HepG2 (cell line): ENCODE measurements around the gene ZNF548. TPM values are rescaled to one million over a fixed set of nuclear protein-coding genes. Genes with fewer than 3 reads are reported as not detected.
A peak's percentile ranks its signal among the peaks of the same experiment; 100 is the strongest.

Experiments used
- ASH2L ChIP-seq: fragments of 300-600, 200-600 bp; sonication (generic); IDR thresholded peaks from 2 replicates; pipeline ENCODE4 v1.7.0; 2017; ENCODE audit warnings: low read depth, mild to moderate bottlenecking, moderate library complexity, mixed read lengths, low read length; ENCODE audit not compliant: insufficient read length
- CEBPB ChIP-seq: IDR thresholded peaks from 2 replicates; pipeline ENCODE4 v1.6.1; 2011; ENCODE audit warnings: low read depth, low read length, improper control_type of control experiment, borderline replicate concordance
- CHD2 ChIP-seq: IDR thresholded peaks from 2 replicates; pipeline ENCODE4 v1.6.1; 2011; ENCODE audit warnings: low read depth, low read length, improper control_type of control experiment
- GTF3A ChIP-seq: sonication (generic); formaldehyde crosslinking; conservative IDR thresholded peaks from 2 replicates; pipeline ENCODE4 v1.4.0; 2020; ENCODE audit warnings: mild to moderate bottlenecking, missing genetic modification reagents
- KDM5B ChIP-seq: sonication (generic); formaldehyde crosslinking; IDR thresholded peaks from 2 replicates; pipeline ENCODE4 v1.4.0; 2020; ENCODE audit warnings: missing genetic modification reagents, mild to moderate bottlenecking, borderline replicate concordance
- MAZ ChIP-seq, 2 experiments: sonication (generic) in 1 of 2; formaldehyde crosslinking in 1 of 2; IDR thresholded peaks; 2 replicates each; pipeline versions ENCODE4 v1.5.0 to v1.6.1; 2012 to 2020; ENCODE audit warnings: low read depth in 2 of 2, mild to moderate bottlenecking in 2 of 2, borderline replicate concordance in 1 of 2, improper control_type of control experiment in 1 of 2, low read length in 1 of 2, missing genetic modification reagents in 1 of 2, moderate library complexity in 1 of 2
- PHF20 ChIP-seq: sonication (generic); formaldehyde crosslinking; IDR thresholded peaks from 2 replicates; pipeline ENCODE4 v1.5.0; 2020; ENCODE audit warnings: mild to moderate bottlenecking, missing genetic modification reagents
- POLR2A ChIP-seq, 2 experiments: IDR thresholded peaks; 2 replicates each; pipeline ENCODE4 v1.6.1; 2011; ENCODE audit warnings: low read depth in 2 of 2, low read length in 2 of 2, mild to moderate bottlenecking in 1 of 2, moderate library complexity in 1 of 2; ENCODE audit not compliant: insufficient read depth in 1 of 2
- SP5 ChIP-seq: IDR thresholded peaks from 2 replicates; pipeline ENCODE4 v1.6.1; 2016; ENCODE audit warnings: low read depth, borderline replicate concordance
- SUZ12 ChIP-seq: fragments of 150-350 bp; IDR thresholded peaks from 2 replicates; pipeline ENCODE4 v1.6.1; 2014; ENCODE audit warnings: low read depth, low read length
- TAF15 ChIP-seq: fragments of 200-400 bp; formaldehyde crosslinking; IDR thresholded peaks from one replicate; pipeline ENCODE4 v1.6.1; 2018; ENCODE audit warnings: mild to moderate bottlenecking, low read depth, low read length; ENCODE audit not compliant: poor library complexity, severe bottlenecking
- YEATS2 ChIP-seq: sonication (generic); formaldehyde crosslinking; IDR thresholded peaks from 2 replicates; pipeline ENCODE4 v1.4.0; 2020; ENCODE audit warnings: missing genetic modification reagents, borderline replicate concordance
- ZNF136 ChIP-seq: sonication (generic); formaldehyde crosslinking; IDR thresholded peaks from 2 replicates; pipeline ENCODE4 v1.8.1; 2022; ENCODE audit warnings: low read depth, mild to moderate bottlenecking, moderate library complexity, missing genetic modification reagents
- ZNF20 ChIP-seq: sonication (generic); formaldehyde crosslinking; IDR thresholded peaks from 2 replicates; pipeline ENCODE4 v1.4.0; 2020; ENCODE audit warnings: mild to moderate bottlenecking, moderate library complexity, missing genetic modification reagents
- ZNF431 ChIP-seq: sonication (generic); formaldehyde crosslinking; IDR thresholded peaks from 2 replicates; pipeline ENCODE4 v1.9.0; 2022; ENCODE audit warnings: missing genetic modification reagents, low read depth, mild to moderate bottlenecking, borderline replicate concordance
- ZZZ3 ChIP-seq: sonication (generic); formaldehyde crosslinking; IDR thresholded peaks from 2 replicates; pipeline ENCODE4 v1.4.0; 2020; ENCODE audit warnings: missing genetic modification reagents, mild to moderate bottlenecking, borderline replicate concordance
- polyA plus RNA-seq, 8 experiments: library from polyadenylated mRNA; depleted of rRNA in 3 of 8; stranded (reverse) in 7 of 8; unstranded in 1 of 8; fragments of >200 nt; fragmentation: Illumina TruSeq in 4 of 8; extraction: Trizol in 4 of 8; gene quantifications; 2 replicates each; pipeline versions ENCODE4 v1.2.1 to v1.2.3, GENCODE V29; 2011 to 2016; ENCODE audit warnings: low read depth in 4 of 8, missing spikeins in 1 of 8, mixed read lengths in 1 of 8; ENCODE audit not compliant: insufficient read depth in 1 of 8
- total RNA-seq, 5 experiments: library from RNA; depleted of rRNA; stranded (reverse); fragments of >200 nt; fragmentation: Illumina TruSeq; extraction: Trizol; gene quantifications; 2 replicates each; pipeline ENCODE4 v1.2.3, GENCODE V29; 2016; ENCODE audit warnings: low read depth in 1 of 5
- TF ChIP-seq, protein P1 (sequence below): sonication (generic); formaldehyde crosslinking; conservative IDR thresholded peaks from 2 replicates; pipeline ENCODE4 v1.4.0; 2020; ENCODE audit warnings: missing genetic modification reagents
- TF ChIP-seq, protein P2 (sequence below): sonication (generic); formaldehyde crosslinking; IDR thresholded peaks from 2 replicates; pipeline ENCODE4 v1.4.0; 2020; ENCODE audit warnings: low read depth, mild to moderate bottlenecking, missing genetic modification reagents
- TF ChIP-seq, protein P3 (sequence below): IDR thresholded peaks from 2 replicates; pipeline ENCODE4 v1.6.1; 2016; ENCODE audit warnings: control low read depth
- TF ChIP-seq, protein P4 (sequence below): sonication (generic); formaldehyde crosslinking; IDR thresholded peaks from 2 replicates; pipeline ENCODE4 v1.4.0; 2020; ENCODE audit warnings: missing genetic modification reagents
- TF ChIP-seq, protein P5 (sequence below): sonication (generic); formaldehyde crosslinking; IDR thresholded peaks from 2 replicates; pipeline ENCODE4 v1.5.0; 2020; ENCODE audit warnings: mild to moderate bottlenecking, missing genetic modification reagents

Gene ZNF548
- total and polyA plus RNA-seq, 2 of the 13 experiments (the other 11 are each of a cell fraction or from before 2014, with no cell fraction given): 19.6 to 24.9 TPM

DNA sequence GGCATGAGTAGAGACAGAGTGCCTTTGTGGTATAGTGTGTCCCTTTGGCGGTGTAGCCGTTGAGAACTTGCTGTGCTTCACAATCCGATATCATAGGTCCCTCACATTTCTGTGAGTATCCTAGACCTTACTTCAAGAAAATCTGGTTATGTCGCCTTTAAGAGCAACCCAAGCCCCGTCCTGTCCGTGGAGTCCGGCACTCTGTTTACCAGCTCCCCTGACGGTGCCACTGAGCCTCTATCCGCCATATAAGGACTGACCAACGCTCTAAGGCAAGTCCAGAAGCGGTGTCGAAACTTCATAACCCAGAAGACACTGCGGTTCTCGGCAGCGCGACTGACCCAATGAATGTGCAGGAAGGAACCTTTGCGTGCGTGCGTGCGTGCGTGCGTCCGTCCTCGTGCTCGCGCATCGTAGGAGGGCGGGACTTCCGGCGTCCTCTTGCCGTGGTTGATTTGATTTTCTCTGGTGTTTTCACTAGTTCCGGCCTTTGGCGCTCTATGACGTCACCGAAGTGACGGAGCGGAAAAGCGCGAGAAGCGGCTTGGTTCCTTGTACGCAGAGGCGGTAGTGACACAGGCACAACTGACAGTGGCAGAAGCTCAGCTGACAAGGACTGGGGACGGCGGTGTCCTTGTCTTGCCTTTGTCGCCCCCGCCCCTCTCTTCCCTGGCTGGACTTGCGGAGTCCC lies 26.5 kb upstream of the ZNF548 start, which contains the start of the genes TRAPPC2B and ZNF547 (continued):
- TF ChIP-seq ZNF136 (CRISPR knock-in tag): peak; percentile 80; the same call in 1 of the 2 replicates
- TF ChIP-seq TAF15: no peak
- TF ChIP-seq, protein P1, sequence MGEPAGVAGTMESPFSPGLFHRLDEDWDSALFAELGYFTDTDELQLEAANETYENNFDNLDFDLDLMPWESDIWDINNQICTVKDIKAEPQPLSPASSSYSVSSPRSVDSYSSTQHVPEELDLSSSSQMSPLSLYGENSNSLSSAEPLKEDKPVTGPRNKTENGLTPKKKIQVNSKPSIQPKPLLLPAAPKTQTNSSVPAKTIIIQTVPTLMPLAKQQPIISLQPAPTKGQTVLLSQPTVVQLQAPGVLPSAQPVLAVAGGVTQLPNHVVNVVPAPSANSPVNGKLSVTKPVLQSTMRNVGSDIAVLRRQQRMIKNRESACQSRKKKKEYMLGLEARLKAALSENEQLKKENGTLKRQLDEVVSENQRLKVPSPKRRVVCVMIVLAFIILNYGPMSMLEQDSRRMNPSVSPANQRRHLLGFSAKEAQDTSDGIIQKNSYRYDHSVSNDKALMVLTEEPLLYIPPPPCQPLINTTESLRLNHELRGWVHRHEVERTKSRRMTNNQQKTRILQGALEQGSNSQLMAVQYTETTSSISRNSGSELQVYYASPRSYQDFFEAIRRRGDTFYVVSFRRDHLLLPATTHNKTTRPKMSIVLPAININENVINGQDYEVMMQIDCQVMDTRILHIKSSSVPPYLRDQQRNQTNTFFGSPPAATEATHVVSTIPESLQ: 0 out of 2 replicates have a peak, but pooled peaks have one; percentile 48
- peak; percentile 81 to 94 for TF ChIP-seq POLR2A (IDR thresholded peaks at IDR 0.05; ENCODE audit: insufficient read depth in 1 of 2, low read depth in 2 of 2, low read length in 2 of 2)
- TF ChIP-seq GTF3A: no peak
- TF ChIP-seq, protein P2, sequence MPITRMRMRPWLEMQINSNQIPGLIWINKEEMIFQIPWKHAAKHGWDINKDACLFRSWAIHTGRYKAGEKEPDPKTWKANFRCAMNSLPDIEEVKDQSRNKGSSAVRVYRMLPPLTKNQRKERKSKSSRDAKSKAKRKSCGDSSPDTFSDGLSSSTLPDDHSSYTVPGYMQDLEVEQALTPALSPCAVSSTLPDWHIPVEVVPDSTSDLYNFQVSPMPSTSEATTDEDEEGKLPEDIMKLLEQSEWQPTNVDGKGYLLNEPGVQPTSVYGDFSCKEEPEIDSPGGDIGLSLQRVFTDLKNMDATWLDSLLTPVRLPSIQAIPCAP (CRISPR knock-in tag): no peak
- peak; percentile 86 for TF ChIP-seq CHD2
- TF ChIP-seq YEATS2 (CRISPR knock-in tag): peak; percentile 98
- TF ChIP-seq CEBPB: peak; percentile 89
- TF ChIP-seq, protein P3, sequence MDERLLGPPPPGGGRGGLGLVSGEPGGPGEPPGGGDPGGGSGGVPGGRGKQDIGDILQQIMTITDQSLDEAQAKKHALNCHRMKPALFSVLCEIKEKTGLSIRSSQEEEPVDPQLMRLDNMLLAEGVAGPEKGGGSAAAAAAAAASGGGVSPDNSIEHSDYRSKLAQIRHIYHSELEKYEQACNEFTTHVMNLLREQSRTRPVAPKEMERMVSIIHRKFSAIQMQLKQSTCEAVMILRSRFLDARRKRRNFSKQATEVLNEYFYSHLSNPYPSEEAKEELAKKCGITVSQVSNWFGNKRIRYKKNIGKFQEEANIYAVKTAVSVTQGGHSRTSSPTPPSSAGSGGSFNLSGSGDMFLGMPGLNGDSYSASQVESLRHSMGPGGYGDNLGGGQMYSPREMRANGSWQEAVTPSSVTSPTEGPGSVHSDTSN (CRISPR knock-in tag): no peak
- no peak for TF ChIP-seq MAZ (IDR thresholded peaks at IDR 0.05; ENCODE audit: borderline replicate concordance, low read depth, low read length)
- TF ChIP-seq MAZ (CRISPR knock-in tag; IDR thresholded peaks at IDR 0.05; ENCODE audit: low read depth): peak; percentile 73
- peak; percentile 90 for TF ChIP-seq ASH2L
- TF ChIP-seq ZNF20 (CRISPR knock-in tag): no peak
- TF ChIP-seq KDM5B (CRISPR knock-in tag): peak; percentile 22; the same call in 1 of the 2 replicates
- peak; percentile 16; the same call in 1 of the 2 replicates for TF ChIP-seq ZNF431 (CRISPR knock-in tag)
- TF ChIP-seq PHF20 (CRISPR knock-in tag): peak; percentile 95
- TF ChIP-seq ZZZ3: peak; percentile 86; the same call in 1 of the 2 replicates
- TF ChIP-seq, protein P4, sequence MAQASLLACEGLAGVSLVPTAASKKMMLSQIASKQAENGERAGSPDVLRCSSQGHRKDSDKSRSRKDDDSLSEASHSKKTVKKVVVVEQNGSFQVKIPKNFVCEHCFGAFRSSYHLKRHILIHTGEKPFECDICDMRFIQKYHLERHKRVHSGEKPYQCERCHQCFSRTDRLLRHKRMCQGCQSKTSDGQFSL (CRISPR knock-in tag): peak; percentile 86
- peak; percentile 50 for TF ChIP-seq SUZ12
- 0 out of 2 replicates have a peak, but pooled peaks have one; percentile 11 for TF ChIP-seq SP5 (CRISPR knock-in tag)
- TF ChIP-seq, protein P5, sequence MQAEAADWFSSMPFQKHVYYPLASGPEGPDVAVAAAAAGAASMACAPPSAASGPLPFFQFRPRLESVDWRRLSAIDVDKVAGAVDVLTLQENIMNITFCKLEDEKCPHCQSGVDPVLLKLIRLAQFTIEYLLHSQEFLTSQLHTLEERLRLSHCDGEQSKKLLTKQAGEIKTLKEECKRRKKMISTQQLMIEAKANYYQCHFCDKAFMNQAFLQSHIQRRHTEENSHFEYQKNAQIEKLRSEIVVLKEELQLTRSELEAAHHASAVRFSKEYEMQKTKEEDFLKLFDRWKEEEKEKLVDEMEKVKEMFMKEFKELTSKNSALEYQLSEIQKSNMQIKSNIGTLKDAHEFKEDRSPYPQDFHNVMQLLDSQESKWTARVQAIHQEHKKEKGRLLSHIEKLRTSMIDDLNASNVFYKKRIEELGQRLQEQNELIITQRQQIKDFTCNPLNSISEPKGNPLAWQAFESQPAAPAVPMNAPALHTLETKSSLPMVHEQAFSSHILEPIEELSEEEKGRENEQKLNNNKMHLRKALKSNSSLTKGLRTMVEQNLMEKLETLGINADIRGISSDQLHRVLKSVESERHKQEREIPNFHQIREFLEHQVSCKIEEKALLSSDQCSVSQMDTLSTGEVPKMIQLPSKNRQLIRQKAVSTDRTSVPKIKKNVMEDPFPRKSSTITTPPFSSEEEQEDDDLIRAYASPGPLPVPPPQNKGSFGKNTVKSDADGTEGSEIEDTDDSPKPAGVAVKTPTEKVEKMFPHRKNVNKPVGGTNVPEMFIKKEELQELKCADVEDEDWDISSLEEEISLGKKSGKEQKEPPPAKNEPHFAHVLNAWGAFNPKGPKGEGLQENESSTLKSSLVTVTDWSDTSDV: no peak
